ENCODE data around the gene PAN3.

GRCh38 chr13:28329395-28330158, 191.2 kb downstream of the PAN3 start:
- no peak for TF ChIP-seq CTCF (IDR thresholded peaks at IDR 0.05)
- TF ChIP-seq EZH2phosphoT487 (IDR thresholded peaks at IDR 0.05), result no peak

Data from neural progenitor cell (in vitro differentiated cells).